ENCODE results near the gene MAMSTR. TPM values are rescaled to one million over a fixed set of nuclear protein-coding genes. Genes with fewer than 3 reads are reported as not detected.
A peak's percentile ranks its signal among the peaks of the same experiment; 100 is the strongest.
"Not testable (repeated sequence)": the region's sequence is repeated elsewhere in the genome, so short reads cannot be mapped to it uniquely, and the experiment has no call there.

MAMSTR gene
- total RNA-seq, 1 donor from 2014 or later = under 0.01 TPM

- no peak for DNase-seq (ENCODE audit: low read depth in 2 of 2)
Observed at GRCh38 chr19:48689449-48689848, 30.1 kb downstream of the MAMSTR start.

- no peak for DNase-seq (ENCODE audit: low read depth in 2 of 2)
Observed at GRCh38 chr19:48687776-48688175, 31.7 kb downstream of the MAMSTR start.

- DNase-seq (ENCODE audit: low read depth in 2 of 2) = not testable (repeated sequence)
Observed at GRCh38 chr19:48686637-48687036, 32.9 kb downstream of the MAMSTR start.

GRCh38 chr19:48686088-48686487 is 33.4 kb downstream of the MAMSTR start:
- no peak for DNase-seq (ENCODE audit: low read depth in 2 of 2)

GRCh38 chr19:48685583-48685982 is 33.9 kb downstream of the MAMSTR start:
- no peak for DNase-seq (ENCODE audit: low read depth in 2 of 2)

GRCh38 chr19:48683349-48683748 is 36.2 kb downstream of the MAMSTR start:
- peak; percentile 26 to 70 for DNase-seq (ENCODE audit: low read depth in 2 of 2)

- no peak for DNase-seq (ENCODE audit: low read depth in 2 of 2)
Observed at GRCh38 chr19:48681127-48681470, 38.4 kb downstream of the MAMSTR start.

GRCh38 chr19:48680436-48681126 is 38.9 kb downstream of the MAMSTR start:
- no peak for DNase-seq (ENCODE audit: low read depth in 2 of 2)

GRCh38 chr19:48680006-48680405 is 39.5 kb downstream of the MAMSTR start:
- DNase-seq (ENCODE audit: low read depth in 2 of 2) = not testable (repeated sequence)

- no peak for DNase-seq (ENCODE audit: low read depth in 2 of 2)
Observed at GRCh38 chr19:48678201-48678600, 41.3 kb downstream of the MAMSTR start.

GRCh38 chr19:48676887-48677286 is 42.6 kb downstream of the MAMSTR start:
- DNase-seq (ENCODE audit: low read depth in 2 of 2) = no peak

GRCh38 chr19:48676487-48676886 is 43.0 kb downstream of the MAMSTR start:
- DNase-seq (ENCODE audit: low read depth in 2 of 2) = no peak

- peak; percentile 81 to 88 for DNase-seq (ENCODE audit: low read depth in 2 of 2)
Observed at GRCh38 chr19:48674921-48675824, 44.4 kb downstream of the MAMSTR start.

GRCh38 chr19:48674216-48674809 is 45.2 kb downstream of the MAMSTR start:
- no peak for DNase-seq (ENCODE audit: low read depth in 2 of 2)

- no peak for DNase-seq (ENCODE audit: low read depth in 2 of 2)
Observed at GRCh38 chr19:48673436-48674100, 46.0 kb downstream of the MAMSTR start.

- DNase-seq (ENCODE audit: low read depth in 2 of 2) = no peak
Observed at GRCh38 chr19:48672994-48673393, 46.5 kb downstream of the MAMSTR start, which contains the start of gene NTN5. Gene NTN5 (minus strand): TSS chr19:48673017. CDS start chr19:48670986, 2,031 bp downstream.

- no peak for DNase-seq (ENCODE audit: low read depth in 2 of 2)
Observed at GRCh38 chr19:48671446-48671995, 48.0 kb downstream of the MAMSTR start.

- no peak for DNase-seq (ENCODE audit: low read depth in 2 of 2)
Observed at GRCh38 chr19:48670699-48671445, 48.7 kb downstream of the MAMSTR start.

GRCh38 chr19:48669903-48670668 is 49.4 kb downstream of the MAMSTR start:
- no peak for DNase-seq (ENCODE audit: low read depth in 2 of 2)

GRCh38 chr19:48668761-48669160 is 50.8 kb downstream of the MAMSTR start:
- DNase-seq (ENCODE audit: low read depth in 2 of 2) = no peak
